K562 (cell line): Measurements from ENCODE around the gene NXPE2. TPM values are rescaled to one million over a fixed set of nuclear protein-coding genes. Genes with fewer than 3 reads are reported as not detected.

Experiments used
- polyA plus RNA-seq, 8 experiments: library from polyadenylated mRNA; depleted of rRNA in 4 of 8; stranded (reverse) in 5 of 8; unstranded in 3 of 8; fragments of >200 nt; fragmentation: Nextera tagmentation in 2 of 8; fragmentation: Illumina TruSeq in 1 of 8; extraction: Ambion mirVana in 2 of 8; extraction: Trizol in 1 of 8; gene quantifications; 2 replicates each; pipeline versions ENCODE4 v1.2.1 to v1.2.3, GENCODE V29; 2011 to 2014; ENCODE audit warnings: inconsistent platforms in 1 of 8, missing spikeins in 1 of 8
- total RNA-seq, 7 experiments: library from RNA; depleted of rRNA in 6 of 7; stranded (reverse); fragments of >200 nt in 6 of 7; fragmentation: Illumina TruSeq in 2 of 7; extraction: Trizol in 2 of 7; gene quantifications; 2 replicates each; pipeline versions ENCODE4 v1.2.1 to v1.2.3, GENCODE V29; 2011 to 2021; ENCODE audit warnings: low replicate concordance in 1 of 7
- TF ChIP-seq, protein P1 (sequence below): fragments of 200-600 bp; sonication (generic); IDR thresholded peaks from one replicate; pipeline ENCODE4 v1.6.1; 2012; ENCODE audit warnings: mild to moderate bottlenecking, low read depth, low read length, inconsistent platforms

NXPE2 gene
- total and polyA plus RNA-seq, 9 of the 15 experiments (the other 6 are each of a cell fraction or from before 2014, with no cell fraction given) = not detected

DNA sequence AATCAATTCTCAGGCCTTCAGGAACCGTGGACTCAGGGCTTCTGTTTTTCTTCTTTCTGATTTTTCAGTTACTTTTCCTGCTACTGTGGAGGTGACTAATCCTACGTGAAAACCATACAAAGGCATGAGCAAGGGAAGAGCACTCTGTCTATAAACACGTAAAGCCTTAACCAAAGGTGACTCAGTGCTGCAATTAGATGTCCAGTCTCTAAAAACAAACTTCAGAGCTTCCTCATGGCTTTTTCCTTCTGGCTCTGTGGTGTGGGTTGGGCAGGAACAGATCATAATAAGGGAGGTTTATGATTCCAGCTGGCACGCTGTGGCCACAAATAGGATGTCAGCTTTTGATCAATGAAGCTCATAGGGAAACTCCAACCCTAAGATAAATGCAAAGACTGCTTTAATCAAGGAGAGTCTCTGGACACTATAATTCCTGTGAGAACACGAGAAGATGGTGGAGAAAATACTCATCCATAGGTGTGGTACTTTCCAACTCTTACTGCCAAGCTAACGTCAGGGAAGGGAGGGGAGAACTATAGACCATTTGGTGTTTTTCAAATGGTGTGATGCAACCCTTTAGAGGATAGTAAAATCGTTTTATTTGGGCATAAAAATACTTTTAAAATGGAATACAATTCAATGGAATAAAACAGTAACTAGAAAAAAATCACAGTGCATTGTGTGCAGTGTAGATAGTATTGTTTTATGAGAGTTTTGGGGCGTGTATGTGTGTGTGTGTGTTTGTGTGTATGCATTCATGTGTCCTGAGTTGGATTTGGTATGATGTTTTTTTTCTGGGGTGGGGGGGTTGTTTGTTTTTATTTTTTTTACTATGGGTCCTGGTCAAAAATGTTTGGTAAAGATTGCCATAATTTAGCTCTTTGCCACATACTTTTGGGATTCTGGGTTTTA lies at the start of gene NXPE2 (continued):
- TF ChIP-seq, protein P1, sequence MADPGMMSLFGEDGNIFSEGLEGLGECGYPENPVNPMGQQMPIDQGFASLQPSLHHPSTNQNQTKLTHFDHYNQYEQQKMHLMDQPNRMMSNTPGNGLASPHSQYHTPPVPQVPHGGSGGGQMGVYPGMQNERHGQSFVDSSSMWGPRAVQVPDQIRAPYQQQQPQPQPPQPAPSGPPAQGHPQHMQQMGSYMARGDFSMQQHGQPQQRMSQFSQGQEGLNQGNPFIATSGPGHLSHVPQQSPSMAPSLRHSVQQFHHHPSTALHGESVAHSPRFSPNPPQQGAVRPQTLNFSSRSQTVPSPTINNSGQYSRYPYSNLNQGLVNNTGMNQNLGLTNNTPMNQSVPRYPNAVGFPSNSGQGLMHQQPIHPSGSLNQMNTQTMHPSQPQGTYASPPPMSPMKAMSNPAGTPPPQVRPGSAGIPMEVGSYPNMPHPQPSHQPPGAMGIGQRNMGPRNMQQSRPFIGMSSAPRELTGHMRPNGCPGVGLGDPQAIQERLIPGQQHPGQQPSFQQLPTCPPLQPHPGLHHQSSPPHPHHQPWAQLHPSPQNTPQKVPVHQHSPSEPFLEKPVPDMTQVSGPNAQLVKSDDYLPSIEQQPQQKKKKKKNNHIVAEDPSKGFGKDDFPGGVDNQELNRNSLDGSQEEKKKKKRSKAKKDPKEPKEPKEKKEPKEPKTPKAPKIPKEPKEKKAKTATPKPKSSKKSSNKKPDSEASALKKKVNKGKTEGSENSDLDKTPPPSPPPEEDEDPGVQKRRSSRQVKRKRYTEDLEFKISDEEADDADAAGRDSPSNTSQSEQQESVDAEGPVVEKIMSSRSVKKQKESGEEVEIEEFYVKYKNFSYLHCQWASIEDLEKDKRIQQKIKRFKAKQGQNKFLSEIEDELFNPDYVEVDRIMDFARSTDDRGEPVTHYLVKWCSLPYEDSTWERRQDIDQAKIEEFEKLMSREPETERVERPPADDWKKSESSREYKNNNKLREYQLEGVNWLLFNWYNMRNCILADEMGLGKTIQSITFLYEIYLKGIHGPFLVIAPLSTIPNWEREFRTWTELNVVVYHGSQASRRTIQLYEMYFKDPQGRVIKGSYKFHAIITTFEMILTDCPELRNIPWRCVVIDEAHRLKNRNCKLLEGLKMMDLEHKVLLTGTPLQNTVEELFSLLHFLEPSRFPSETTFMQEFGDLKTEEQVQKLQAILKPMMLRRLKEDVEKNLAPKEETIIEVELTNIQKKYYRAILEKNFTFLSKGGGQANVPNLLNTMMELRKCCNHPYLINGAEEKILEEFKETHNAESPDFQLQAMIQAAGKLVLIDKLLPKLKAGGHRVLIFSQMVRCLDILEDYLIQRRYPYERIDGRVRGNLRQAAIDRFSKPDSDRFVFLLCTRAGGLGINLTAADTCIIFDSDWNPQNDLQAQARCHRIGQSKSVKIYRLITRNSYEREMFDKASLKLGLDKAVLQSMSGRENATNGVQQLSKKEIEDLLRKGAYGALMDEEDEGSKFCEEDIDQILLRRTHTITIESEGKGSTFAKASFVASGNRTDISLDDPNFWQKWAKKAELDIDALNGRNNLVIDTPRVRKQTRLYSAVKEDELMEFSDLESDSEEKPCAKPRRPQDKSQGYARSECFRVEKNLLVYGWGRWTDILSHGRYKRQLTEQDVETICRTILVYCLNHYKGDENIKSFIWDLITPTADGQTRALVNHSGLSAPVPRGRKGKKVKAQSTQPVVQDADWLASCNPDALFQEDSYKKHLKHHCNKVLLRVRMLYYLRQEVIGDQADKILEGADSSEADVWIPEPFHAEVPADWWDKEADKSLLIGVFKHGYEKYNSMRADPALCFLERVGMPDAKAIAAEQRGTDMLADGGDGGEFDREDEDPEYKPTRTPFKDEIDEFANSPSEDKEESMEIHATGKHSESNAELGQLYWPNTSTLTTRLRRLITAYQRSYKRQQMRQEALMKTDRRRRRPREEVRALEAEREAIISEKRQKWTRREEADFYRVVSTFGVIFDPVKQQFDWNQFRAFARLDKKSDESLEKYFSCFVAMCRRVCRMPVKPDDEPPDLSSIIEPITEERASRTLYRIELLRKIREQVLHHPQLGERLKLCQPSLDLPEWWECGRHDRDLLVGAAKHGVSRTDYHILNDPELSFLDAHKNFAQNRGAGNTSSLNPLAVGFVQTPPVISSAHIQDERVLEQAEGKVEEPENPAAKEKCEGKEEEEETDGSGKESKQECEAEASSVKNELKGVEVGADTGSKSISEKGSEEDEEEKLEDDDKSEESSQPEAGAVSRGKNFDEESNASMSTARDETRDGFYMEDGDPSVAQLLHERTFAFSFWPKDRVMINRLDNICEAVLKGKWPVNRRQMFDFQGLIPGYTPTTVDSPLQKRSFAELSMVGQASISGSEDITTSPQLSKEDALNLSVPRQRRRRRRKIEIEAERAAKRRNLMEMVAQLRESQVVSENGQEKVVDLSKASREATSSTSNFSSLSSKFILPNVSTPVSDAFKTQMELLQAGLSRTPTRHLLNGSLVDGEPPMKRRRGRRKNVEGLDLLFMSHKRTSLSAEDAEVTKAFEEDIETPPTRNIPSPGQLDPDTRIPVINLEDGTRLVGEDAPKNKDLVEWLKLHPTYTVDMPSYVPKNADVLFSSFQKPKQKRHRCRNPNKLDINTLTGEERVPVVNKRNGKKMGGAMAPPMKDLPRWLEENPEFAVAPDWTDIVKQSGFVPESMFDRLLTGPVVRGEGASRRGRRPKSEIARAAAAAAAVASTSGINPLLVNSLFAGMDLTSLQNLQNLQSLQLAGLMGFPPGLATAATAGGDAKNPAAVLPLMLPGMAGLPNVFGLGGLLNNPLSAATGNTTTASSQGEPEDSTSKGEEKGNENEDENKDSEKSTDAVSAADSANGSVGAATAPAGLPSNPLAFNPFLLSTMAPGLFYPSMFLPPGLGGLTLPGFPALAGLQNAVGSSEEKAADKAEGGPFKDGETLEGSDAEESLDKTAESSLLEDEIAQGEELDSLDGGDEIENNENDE = no peak
- TF ChIP-seq, all 486 proteins: peak for 0
